ENCODE data around the gene RNF217.
"Not testable (repeated sequence)": the region's sequence is repeated elsewhere in the genome, so short reads cannot be mapped to it uniquely, and the experiment has no call there.

Gene RNF217, protein sequence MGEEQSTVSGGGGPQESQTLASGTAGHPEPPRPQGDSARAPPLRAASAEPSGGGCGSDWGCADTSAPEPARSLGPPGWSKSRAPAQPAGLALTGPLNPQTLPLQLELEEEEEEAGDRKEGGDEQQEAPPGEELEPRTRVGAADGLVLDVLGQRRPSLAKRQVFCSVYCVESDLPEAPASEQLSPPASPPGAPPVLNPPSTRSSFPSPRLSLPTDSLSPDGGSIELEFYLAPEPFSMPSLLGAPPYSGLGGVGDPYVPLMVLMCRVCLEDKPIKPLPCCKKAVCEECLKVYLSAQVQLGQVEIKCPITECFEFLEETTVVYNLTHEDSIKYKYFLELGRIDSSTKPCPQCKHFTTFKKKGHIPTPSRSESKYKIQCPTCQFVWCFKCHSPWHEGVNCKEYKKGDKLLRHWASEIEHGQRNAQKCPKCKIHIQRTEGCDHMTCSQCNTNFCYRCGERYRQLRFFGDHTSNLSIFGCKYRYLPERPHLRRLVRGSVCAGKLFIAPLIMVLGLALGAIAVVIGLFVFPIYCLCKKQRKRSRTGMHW

DNA sequence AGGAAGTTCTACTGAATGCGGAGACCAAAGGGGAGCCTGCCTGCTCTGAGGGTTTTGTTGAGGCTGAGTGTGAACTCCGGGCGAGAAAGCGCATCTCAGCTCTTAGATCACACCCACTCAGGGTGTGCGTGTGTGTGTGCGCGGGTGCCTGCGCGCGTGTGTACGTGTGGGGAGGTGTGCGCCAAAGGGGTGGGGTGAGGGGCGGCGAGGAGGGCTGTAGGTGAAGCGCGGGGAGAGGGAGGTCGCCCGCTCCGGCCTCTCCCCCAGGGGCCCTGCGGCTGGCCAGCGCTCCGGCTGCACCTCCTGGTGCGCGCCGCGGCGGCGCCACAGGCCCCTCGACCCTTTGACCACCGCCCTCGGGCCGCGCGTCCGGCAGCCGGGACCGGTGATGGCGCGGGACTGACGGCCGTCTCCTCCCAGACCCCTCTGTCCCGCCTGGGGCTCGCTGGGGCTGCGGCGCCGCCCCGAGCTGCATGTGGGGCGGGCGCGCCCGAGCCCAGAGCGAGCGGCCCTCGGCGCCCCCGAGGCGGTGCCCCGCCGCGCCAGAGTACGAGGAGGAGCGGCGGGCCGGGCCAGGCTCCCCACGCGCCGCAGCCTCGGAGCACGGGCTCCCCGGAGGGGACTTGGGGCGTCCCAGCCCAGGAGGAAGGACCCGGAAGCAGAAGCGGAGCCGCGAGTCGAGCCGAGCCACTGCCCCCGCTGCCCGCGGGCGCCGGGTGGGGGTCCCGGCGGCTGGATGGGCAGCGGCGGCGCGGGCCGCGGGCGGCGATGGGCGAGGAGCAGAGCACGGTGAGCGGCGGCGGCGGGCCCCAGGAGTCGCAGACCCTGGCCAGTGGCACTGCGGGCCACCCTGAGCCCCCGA lies at the start of gene RNF217:
RNF217 (plus strand) TSS at position 661 of the 862 bp plus-strand sequence; CDS start at position 769, 108 bp downstream.
- Mint-ChIP-seq H3K36me3 (ENCODE audit: low read depth) (peaks cover 4% of the 10 kb centered on the region), H3K27me3 (ENCODE audit: low read depth) (no peaks in the 10 kb centered on the region), H3K4me3 (peak within 1 kb of the TSS; percentile 95 to 99 (median 98)), H3K9me3 (no peaks in the 10 kb centered on the region), H3K4me1 (peaks cover 39% of the 10 kb centered on the region), H3K27ac (peak within 1 kb of the TSS; percentile 97 to 100 (median 97))
- TF ChIP-seq, protein P1, sequence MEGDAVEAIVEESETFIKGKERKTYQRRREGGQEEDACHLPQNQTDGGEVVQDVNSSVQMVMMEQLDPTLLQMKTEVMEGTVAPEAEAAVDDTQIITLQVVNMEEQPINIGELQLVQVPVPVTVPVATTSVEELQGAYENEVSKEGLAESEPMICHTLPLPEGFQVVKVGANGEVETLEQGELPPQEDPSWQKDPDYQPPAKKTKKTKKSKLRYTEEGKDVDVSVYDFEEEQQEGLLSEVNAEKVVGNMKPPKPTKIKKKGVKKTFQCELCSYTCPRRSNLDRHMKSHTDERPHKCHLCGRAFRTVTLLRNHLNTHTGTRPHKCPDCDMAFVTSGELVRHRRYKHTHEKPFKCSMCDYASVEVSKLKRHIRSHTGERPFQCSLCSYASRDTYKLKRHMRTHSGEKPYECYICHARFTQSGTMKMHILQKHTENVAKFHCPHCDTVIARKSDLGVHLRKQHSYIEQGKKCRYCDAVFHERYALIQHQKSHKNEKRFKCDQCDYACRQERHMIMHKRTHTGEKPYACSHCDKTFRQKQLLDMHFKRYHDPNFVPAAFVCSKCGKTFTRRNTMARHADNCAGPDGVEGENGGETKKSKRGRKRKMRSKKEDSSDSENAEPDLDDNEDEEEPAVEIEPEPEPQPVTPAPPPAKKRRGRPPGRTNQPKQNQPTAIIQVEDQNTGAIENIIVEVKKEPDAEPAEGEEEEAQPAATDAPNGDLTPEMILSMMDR (IDR thresholded peaks at IDR 0.05; ENCODE audit: unreplicated experiment in 3 of 3): no peak

DNA sequence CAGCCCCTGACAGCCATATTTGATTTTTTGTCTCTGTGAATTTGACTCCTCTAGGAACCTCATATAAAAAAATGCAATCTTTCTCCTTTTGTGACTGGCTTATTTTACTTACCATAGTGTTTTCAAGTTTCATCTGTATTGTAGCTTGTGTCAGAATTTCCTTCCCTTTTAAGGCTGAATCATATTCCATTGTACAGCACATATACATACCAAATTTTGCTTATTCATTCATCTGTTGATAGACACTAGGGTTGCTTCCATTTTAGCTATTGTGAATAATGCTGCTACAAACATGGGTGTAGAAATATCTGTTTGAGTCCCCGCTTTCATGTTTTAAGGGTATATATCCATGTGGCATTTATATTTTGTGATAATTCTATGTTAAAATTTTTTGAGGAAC lies 49.2 kb upstream of the RNF217 start:
- no peaks in the 10 kb centered on the region for H3K27me3 Mint-ChIP-seq (ENCODE audit: low read depth)
- no peaks in the 10 kb centered on the region for H3K4me1 Mint-ChIP-seq
- no peak overlapping the region for H3K4me3 Mint-ChIP-seq
- no peaks in the 10 kb centered on the region for H3K36me3 Mint-ChIP-seq (ENCODE audit: low read depth)
- TF ChIP-seq, protein P1 (IDR thresholded peaks at IDR 0.05; ENCODE audit: unreplicated experiment in 3 of 3): no peak
- no peak overlapping the region for H3K27ac Mint-ChIP-seq
- H3K9me3 Mint-ChIP-seq: peaks cover 3% of the 10 kb centered on the region

DNA sequence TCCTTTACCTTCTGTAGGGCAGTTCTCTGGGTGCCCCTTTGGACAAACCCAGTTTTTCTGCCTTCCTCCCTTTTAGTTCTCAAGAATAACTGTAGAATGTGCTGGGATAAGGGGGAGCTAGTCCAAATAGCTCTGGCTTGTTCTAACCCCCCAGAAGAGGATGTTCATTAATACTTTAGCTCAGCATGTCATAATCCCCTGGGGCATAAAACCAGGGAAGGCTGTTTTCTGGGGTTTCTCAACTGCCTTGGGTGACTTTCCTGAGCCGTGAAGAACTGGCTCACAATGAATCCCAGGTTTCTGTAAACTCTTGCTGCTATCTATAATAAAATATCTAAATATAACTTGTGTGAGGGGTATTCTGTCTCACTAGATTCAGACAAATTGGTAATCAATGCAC lies 44.5 kb upstream of the RNF217 start:
- no peak overlapping the region for H3K27ac Mint-ChIP-seq
- peaks cover 6% of the 10 kb centered on the region for H3K36me3 Mint-ChIP-seq (ENCODE audit: low read depth)
- TF ChIP-seq, protein P1 (IDR thresholded peaks at IDR 0.05; ENCODE audit: unreplicated experiment in 3 of 3): no peak
- peaks cover 29% of the 10 kb centered on the region for H3K9me3 Mint-ChIP-seq
- H3K4me3 Mint-ChIP-seq: no peak overlapping the region
- no peaks in the 10 kb centered on the region for H3K4me1 Mint-ChIP-seq
- H3K27me3 Mint-ChIP-seq (ENCODE audit: low read depth): no peaks in the 10 kb centered on the region

DNA sequence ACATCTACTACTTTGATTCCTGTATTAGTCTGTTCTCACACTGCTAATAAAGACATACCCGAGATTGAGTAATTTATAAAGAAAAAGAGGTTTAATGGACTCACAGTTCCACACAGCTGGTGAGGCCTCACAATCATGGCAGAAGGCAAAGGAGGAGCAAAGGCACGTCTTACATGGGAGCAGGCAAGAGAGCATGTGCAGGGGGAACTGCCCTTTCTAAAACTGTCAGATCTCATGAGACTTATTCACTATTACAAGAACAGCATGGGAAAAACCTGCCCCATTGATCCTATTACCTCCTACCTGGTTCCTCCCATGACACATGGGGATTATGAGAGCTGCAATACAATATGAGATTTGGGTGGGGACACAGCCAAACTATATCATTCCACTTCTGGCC lies 42.5 kb upstream of the RNF217 start:
- not testable (repeated sequence) for H3K4me3 Mint-ChIP-seq; H3K4me1 Mint-ChIP-seq; H3K36me3 Mint-ChIP-seq (ENCODE audit: low read depth); H3K27ac Mint-ChIP-seq; H3K27me3 Mint-ChIP-seq (ENCODE audit: low read depth)
- H3K9me3 Mint-ChIP-seq: peaks cover 29% of the 10 kb centered on the region

DNA sequence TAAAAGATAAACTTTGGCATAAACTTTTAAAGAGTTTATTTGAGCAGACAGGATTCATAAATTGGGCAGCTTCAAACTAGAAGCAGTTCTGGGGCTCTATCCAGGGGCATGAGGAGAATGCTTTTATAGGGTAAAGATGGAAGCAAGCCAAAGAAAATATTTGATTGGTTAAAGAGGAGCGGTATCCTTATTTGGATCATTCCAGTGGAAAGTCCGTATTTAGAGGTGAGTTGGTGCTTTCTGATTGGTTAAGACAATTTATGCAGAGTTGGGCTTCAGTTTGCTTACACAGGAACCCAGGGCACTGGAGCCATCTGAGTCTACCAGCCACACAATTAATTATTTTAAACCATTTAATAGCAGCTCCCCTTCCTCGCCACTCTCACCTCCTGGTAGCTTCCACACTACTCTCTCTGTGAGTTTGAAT lies 37.9 kb upstream of the RNF217 start:
- peaks cover 27% of the 10 kb centered on the region for H3K9me3 Mint-ChIP-seq
- no peaks in the 10 kb centered on the region for H3K4me1 Mint-ChIP-seq
- peaks cover 6% of the 10 kb centered on the region for H3K36me3 Mint-ChIP-seq (ENCODE audit: low read depth)
- no peaks in the 10 kb centered on the region for H3K27me3 Mint-ChIP-seq (ENCODE audit: low read depth)
- TF ChIP-seq, protein P1 (IDR thresholded peaks at IDR 0.05; ENCODE audit: unreplicated experiment in 3 of 3): no peak
- no peak overlapping the region for H3K4me3 Mint-ChIP-seq
- H3K27ac Mint-ChIP-seq: no peak overlapping the region

DNA sequence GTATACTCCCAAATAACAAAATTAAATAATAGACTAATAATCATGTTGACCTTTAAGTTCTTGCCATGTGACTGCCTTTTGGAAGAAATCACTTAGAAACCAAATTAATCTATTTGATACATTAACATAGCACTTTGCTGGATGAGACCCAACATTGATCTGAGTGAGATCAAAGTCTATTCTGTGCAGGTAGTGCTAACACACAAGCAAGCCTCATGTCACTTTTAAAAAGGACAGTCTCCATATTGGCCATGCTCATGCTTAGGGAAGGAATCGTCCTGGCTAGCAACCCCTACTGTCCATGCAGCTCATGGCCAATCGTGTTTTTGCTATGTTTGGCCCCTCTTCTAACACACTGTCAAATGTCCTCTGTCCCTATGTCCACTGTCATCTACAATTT lies 35.8 kb upstream of the RNF217 start:
- Mint-ChIP-seq H3K9me3 (peaks cover 13% of the 10 kb centered on the region), H3K4me3 (no peak overlapping the region), H3K27ac (no peak overlapping the region), H3K4me1 (no peaks in the 10 kb centered on the region), H3K27me3 (ENCODE audit: low read depth) (no peaks in the 10 kb centered on the region), H3K36me3 (ENCODE audit: low read depth) (peaks cover 1% of the 10 kb centered on the region)
- TF ChIP-seq, protein P1 (IDR thresholded peaks at IDR 0.05; ENCODE audit: unreplicated experiment in 3 of 3): no peak
